A204.1 (cell line): ENCODE results near the gene PRRC2B.
"Not testable (repeated sequence)": the region's sequence is repeated elsewhere in the genome, so short reads cannot be mapped to it uniquely, and the experiment has no call there.

Source experiments
- FAIRE-seq: peaks from 2 replicates; lab custom pipeline; 2012; peaks lifted over from hg19 to GRCh38; lab: Jason Lieb, UNC

Gene PRRC2B

DNA sequence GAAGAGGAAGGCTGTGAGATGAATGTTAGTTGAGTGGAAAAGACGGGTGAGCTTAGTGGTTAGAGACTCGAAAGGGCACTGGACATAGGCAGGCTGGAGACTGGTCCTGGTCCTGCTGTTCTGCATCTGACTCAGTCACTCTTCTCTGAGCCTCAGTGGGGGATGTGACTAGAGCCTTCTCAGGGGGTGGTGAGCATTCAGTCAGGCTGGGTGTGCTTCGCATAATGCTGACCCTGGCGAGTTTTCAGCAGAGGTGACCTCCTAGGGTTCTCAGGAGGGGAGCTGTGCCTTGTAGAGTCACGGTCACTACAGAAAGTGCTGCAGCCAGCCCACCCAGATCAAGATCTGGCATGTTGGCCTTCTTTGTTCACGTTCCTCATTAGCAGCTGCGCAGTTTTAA, 44.3 kb downstream of the PRRC2B start:
- no peak for FAIRE-seq

DNA sequence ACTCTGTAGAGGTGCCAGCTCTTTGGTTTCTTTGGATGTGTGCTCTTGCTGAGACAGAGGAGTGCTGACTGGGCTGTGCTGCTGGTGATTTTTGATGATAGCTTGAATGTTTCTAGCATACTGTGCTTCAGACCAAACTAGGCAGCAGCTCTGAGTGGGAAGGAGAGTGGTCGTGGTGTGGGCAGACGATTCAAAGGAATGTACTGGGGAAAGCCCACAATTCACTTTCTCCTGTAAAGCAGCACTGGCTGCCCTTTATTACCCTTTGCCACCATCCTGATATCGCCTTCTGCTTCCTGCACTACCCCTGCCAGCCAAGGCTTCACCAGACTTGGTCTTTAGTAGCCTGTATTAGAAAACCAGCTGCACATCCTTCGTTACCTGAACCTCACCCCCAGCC, 45.3 kb downstream of the PRRC2B start:
- FAIRE-seq: no peak

DNA sequence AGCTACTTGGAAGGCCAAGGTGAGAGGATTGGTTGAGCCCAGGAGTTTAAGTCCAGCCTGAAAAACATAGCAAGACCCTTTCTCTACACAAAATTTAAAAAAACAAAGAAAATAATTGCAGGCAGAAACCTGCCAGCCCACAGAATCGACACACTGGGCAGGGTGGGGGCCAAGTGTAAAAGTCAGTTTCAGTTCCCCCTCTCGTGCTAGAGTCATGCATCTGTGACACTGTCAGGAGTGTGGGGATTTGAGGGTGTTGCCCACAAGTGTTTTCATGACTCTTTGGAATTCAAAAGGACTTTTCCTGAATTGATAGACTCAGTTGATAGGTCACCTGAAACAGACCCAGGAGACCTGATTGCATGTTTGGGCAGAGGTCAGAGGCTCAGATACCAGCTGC, 47.6 kb downstream of the PRRC2B start:
- no peak for FAIRE-seq

DNA sequence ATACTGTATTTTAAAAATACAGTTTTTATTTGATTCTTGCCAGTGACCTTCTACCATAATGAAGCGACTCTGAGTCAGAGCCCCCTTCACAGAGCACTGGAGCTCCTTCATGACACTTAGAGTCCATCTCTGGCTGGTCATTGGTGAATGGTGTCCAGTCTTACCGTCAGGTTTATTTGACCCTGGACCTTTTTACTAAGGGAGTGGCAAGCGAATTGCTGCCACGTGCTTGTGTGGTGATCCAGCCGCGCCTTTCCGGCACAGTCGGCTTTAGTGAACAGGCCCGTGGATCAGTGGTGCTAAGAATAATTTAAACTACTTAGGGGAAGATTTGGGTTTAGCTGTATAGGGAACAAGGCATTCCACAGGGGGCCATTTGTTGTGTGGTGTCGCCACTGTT, 48.5 kb downstream of the PRRC2B start:
- no peak for FAIRE-seq

DNA sequence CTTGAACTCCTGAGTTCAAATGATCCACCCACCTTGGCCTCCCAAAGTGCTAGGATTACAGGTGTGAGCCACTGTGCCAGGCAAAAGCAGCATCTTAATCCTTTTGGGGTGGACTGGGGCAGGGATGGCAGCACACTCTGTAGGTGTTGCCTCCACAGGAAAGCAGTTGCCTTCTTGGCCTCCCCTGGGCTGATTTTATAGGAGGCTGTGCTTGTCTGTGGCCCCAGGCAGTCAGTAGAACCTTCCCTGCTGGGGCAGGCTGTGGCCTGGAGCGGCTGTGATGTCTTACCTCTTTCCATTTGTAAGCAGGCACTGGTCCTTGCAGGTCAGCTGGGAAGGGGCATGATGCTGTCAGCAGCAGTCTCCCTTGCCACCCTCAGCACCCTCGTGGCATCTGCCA, 49.8 kb downstream of the PRRC2B start:
- FAIRE-seq: no peak

DNA sequence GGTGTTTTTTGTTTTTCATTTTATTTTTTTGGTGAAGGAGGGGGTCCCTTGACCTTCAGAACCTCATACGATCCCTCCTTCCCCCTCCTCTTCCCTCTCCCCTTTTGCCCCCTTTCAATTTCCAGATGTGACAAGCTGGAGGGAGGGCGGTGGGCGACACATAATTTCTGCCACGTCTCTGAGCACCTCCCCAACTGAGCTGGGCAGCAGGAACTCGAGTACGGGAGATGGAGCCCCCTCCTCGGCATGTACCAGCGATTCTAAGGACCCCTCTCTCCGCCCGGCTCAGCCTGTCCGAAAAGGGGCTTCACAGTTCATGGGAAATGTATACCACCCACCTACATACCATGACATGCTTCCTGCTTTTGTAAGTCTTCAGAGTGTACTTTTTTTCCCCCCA, 52.4 kb downstream of the PRRC2B start:
- no peak for FAIRE-seq

DNA sequence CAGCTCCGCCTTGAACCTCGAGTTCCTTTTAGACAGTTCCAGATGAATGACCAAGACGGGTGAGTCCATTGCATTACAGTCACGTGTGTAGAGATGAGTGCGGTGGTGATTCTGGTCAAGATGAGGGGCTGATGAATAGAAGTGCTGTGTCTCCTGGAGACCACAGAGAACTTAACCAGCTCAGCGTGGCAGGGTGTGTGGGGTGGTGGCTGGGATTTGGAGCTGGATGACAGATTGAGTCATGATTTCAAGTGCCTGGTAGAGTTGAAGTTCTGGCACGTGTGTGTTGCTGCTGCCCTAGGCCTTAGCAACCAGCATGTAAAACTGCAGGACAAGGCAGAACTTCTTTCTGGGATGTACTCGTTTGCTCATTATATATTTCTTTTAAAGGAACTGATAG, 53.3 kb downstream of the PRRC2B start:
- no peak for FAIRE-seq

DNA sequence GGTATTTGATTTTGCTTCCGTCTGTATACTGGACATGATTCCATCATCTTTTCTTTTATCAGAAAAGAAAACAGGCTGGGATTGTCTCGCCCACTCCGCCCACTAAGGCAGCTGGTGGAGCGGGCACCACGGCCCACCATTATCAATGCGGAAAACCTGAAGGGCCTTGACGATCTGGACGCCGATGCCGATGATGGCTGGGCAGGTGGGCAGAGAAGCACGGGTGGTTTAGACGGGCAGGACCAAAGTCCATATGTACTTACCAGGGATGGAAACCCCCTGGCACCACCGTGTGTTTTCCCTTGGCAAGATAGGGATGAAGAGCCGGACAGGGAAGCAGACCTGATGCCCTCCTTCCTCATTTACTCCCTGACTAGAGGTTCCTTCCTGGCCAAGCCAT, 53.7 kb downstream of the PRRC2B start:
- FAIRE-seq: no peak

DNA sequence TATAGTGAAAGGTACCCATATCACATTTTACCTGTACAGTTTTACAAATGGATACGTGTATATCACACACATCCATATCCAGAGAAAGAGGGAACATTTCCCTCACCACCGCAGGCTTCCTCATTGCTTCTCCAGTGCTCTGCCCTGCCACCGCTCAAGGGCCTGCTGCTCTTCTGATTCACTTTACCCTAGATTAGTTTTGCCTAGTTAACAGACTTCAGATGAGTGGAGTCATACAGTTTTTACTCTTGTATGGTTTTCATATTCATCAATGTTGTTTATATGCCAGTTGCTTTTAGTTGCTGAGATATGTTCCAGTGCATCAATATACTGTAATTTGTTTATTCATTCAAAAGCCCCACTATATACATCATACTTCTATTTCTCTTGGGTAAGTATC, 54.9 kb downstream of the PRRC2B start:
- FAIRE-seq: no peak

DNA sequence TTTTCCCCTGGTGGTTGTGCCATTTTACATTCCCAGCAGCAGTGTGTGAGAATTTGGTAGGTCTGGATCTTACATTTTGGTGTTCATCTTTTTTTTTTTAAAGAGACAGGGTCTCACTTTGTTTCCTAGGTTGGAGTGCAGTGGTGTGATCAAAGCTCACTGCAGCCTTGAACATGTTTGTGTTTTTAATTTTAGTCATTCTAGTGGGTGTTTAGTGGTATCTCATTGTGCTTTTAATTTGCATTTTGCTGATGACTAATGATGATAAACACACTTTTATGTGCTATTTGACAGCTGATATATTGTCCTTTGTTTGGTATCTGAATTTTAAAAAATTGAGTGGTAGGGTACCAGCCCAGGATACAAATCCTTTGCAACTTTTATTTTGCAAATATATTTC, 55.4 kb downstream of the PRRC2B start:
- FAIRE-seq: no peak

DNA sequence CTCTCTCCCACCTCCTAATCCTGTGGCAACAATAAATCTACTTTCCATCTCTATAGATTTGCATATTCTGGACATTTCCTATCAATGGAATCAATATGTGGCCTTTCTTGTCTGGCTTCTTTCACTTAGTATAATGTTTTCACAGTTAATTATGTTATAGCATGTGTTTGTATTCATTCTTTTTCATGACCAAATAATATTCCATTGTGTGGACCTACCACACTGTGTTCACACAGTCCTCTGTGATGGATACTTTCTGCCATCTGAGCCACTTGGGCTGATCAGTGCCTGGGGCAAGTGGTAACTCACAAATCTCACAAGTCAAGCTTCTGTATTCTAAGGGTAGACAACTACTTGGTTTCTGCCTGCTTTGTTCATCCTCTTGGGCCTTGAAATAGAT, 60.1 kb downstream of the PRRC2B start:
- no peak for FAIRE-seq

DNA sequence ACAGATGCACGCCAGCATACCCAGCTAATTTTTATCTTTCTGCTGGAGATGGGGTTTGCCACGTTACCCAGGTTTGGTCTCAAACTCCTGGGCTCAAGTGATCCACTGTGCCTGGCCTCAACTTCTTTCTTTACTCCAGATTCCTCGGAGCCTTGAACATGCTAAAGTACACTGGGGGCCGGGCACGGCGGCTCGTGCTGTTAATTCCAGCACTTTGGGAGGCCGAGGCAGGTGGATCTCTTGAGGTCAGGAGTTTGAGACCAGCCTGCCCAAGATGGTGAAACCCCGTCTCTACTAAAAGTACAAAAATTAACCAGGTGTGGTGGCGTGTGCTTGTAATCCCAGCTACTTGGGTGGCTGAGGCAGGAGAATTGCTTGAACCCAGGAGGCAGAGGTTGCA, 61.8 kb downstream of the PRRC2B start:
- not testable (repeated sequence) for FAIRE-seq

DNA sequence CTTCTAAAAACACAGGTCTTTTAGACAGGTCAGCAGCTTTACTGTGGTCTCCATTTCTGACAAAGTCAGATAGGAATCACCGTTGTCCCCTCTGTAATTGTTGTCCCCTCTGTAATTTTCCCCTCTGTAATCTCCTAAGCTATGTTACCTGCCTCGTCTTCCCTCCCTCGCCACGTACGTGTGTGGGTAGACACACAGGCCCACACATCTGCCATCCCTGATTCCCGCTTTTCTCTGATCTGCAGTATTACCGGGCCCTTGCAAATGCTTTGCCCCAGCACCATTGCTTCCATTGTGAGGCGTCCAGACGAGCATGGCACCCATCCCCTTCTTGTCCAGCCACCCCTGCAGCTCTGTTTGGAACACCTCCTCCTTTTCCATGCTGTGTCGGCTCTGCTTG, 63.9 kb downstream of the PRRC2B start:
- no peak for FAIRE-seq

DNA sequence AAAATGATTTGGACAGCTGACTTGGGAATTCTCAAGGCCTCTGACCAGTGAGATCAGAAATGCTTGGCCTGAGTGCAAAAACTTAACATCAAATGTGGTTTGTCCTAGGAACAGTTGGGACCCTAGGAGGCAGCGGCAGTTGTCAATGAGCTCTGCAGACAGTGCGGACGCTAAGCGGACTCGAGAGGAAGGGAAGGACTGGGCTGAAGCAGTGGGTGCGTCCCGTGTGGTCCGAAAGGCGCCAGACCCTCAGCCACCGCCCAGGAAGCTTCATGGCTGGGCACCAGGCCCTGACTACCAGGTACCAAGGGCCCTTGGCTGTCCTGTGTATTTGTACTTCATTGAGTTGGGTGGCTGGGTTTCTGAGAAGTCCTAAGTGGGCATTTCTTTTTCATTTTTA, 65.2 kb downstream of the PRRC2B start:
- FAIRE-seq: no peak

DNA sequence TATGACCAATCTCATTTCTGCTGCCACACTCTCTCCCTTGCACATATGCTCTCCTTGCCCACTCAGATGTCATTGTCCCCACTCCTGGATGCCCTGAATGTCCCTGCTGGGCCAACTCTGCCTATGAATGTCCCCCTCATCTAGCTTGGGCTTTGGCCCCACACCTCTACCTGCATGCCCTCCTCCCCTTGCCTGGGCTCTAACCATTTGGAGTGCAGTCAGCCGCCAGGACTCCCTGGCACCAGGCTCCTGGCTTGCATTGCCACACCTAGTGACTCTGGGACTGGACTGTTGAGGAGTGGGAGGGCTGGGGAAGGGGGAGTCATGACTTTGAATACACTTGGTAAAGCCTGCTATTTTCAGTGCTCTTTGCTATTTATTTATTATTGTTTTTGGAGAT, 67.3 kb downstream of the PRRC2B start:
- no peak for FAIRE-seq

DNA sequence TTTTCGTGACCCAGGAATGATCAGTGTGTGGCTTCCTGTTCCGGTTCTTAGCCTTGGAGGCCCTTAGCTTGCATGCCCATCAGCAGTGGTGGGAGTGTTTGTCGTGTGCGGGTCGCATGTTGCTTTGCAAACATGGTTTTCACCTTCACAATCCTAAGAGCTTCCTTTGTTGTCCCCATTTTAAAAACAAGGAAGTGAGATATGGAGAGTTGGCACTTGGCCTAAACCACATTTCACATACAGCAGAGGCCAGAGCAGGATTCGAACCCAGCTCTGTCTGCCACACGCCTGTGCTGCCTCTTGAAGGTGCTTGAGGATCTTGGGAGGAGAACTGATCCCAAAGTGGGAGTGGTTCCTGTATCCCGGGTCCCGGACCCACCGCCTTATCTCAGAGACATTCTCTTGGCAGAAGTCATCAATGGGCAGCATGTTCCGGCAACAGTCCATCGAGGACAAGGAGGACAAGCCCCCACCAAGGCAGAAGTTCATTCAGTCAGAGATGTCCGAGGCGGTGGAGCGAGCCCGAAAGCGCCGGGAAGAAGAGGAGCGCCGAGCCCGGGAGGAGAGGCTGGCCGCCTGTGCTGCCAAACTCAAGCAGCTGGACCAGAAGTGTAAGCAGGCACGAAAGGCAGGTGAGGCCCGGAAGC, 70.6 kb downstream of the PRRC2B start:
- FAIRE-seq: no peak

DNA sequence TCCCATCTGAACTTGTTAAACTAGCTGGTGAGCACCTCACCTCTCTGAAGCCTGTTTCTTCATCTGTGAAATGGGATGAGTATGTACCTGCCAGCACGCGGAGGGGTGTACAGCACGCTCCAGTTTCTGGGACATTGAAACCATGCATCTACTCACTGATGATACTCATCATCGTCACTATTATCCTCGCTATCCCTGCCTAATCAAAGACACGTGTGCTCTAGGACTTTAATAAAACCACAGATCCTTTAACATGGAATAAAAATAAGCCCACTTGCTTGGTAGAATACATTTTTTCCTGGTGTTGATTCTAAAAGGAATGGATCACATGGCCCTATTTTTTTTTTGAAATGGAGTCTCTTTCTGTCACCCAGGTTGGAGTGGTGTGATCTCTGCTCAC, 71.5 kb downstream of the PRRC2B start:
- no peak for FAIRE-seq

DNA sequence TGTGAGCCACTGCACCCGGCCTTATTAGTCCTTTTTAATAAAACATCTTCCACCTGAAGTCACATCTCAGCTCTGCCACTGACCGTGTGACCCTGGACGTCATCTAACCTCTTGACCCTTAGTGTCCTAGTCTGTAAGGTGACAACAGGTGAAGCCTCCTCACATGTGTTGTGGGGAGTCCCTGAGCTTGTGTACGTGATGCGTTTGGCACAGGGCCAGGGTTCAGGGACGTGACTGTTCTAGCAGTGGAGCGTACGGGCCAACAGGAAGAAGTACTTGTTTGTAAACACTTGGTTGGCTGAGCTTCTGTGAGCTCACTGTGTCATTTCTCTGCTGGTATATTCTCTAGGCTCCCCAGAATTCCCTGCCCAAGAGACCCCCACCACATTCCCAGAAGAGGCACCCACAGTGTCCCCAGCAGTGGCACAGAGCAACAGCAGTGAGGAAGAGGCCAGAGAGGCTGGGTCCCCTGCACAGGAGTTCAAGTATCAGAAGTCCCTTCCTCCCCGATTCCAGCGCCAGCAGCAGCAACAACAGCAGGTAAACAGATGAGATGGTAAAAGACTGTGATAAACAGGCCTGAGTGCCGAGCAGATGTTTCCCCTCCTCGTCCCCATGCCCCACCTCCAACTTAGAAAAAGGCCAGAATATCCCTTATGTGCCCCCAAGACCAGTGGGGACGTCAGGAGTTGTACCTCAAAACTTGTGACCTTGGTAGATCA, 73.5 kb downstream of the PRRC2B start:
- FAIRE-seq: no peak

DNA sequence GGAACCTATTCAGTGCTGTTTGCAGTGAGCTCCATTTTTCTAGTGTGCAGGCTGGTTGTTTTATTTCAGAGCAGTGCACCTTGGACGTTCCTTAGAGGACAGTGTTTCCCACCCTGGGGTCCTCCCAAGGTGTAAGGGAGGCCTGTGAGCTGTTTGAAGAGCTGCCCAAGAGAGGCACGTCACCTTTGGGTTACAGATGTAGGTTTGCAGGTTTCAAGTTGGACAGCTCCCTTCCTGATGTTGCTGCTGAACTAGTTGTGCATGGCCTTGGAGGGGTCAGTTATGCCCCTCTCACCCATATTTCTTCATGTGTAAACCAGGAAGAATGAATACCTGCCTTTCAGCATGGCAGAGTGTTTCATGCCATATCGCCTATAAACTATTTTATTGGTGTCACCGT, 74.1 kb downstream of the PRRC2B start:
- FAIRE-seq: no peak

DNA sequence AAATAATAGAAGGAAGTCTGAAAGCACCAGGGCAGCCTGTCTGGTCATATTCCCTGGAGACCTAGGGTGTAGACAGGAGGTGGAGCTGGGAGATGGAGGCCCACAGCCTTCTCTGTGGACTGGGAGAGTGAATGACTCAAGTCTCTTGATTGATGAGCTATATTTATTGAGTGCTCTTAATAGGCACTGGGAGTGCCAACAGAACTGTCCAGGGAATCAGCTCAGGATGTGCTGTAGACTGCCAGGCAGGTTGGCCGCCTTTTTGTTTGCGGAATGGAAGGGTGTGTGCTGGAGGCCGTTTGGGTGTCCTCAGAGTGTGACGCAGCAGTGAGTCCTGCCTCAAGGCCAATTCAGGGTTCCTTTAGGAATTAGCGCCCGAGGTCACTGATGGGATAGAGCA, 75.5 kb downstream of the PRRC2B start:
- FAIRE-seq: no peak

DNA sequence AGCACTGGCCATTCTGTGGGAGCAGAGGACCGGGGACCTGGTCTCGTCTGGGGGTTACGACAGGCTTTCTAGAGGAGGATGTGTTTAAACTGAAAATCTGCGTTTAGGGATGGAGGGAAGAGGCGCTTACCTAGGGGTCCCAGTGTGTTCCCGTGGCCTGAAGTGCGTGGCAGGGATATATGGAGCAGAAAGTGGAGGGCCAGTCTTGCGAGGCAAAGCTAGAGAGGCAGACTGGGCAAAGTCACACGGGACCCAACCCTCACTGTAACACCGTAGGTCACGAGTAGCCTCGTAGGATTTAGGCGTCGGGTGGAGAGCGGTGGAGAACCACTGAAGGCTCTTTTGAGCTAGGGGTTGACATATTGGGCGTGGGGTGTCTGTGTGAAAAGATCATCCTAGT, 76.1 kb downstream of the PRRC2B start:
- no peak for FAIRE-seq

DNA sequence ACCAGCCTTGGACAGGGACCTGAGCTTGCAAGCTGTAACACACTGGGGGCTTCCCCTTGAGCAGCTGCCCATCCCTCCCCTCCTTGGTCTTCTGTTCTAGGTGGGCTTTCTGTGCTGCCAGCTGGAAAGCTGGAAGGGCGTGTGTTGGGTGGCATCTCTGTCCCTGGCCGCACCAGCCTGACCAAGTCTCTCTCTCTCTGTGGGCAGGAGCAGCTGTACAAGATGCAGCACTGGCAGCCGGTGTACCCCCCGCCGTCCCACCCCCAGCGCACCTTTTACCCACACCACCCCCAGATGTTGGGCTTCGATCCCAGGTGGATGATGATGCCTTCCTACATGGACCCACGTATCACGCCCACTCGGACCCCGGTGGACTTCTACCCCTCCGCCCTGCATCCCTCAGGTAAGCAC, 76.7 kb downstream of the PRRC2B start:
- FAIRE-seq: no peak

DNA sequence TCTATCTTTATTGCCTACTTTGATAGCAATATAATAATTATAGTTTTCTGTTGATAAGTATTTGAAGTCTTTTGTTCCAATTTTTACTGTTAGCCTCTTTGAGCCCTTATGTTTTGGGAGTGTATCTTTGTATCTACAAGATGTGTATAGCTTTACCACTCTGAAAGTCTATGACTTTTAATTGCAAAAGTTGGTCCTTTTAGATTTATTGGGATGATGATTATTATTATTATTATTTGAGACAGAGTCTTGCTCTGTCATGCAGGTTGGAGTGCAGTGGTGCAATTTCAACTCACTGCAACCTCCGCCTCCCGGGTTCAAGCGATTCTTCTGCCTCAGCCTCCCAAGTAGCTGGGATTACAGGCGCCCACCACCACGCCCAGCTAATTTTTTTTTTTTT, 78.2 kb downstream of the PRRC2B start:
- FAIRE-seq: not testable (repeated sequence)

DNA sequence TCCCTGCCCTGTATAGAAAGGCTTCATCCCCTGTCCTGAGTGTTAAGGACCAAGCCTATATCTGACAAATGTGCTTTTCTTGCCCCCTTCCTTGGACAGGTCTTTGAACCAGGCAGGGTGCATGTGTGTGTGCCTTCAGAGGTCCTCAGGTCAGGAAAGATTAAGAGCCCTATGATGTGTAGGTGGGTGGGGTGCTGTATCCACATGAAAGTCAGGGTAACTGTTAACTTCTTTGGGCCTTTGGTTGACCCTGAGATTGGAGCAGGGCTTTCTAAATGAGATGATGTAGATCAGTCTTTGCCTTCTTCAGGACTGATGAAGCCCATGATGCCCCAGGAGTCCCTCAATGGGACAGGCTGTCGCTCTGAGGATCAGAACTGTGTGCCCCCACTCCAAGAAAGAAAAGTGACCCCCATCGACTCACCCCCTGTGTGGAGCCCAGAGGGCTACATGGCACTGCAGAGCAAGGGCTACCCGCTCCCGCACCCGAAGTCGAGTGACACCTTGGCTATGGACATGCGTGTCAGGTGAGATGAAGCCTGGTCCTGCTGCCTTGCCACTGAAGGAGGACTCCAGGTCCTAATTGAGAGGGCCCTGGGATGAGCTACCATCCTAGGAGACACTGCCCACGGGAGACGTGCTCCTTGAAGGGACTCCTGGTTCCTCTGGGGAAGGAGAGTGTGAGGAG, 79.5 kb downstream of the PRRC2B start:
- FAIRE-seq: no peak
